GM21529 (cell line): ENCODE measurements around the gene SLC4A2.

Experiments
- ATAC-seq: cut with Tn5 transposase; IDR thresholded peaks from one replicate; pipeline ENCODE4 v1.9.1; 2021; ENCODE audit not compliant: unreplicated experiment

The SLC4A2 gene

GRCh38 chr7:151091431-151091830 is 32.0 kb downstream of the SLC4A2 start:
- ATAC-seq = no peak

DNA sequence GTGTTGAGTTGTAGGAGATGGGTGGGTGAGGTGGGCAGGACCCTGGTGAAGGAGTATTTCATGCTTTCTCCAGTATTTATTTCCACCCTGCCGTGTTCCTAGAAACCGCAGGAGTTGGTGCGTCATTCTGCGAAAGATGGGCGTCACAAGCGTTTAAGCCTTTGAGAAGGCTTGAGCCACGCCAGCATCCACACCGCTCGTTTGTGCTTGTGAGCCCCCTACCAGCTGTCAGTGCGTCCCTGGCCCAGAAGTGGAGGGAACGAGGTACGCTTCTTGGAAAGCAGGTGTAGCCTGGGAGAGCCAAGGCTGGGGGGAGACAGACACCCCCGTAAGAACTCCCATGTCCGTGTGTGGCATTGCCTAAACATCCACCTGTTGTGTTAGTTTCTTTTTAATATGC is 32.6 kb downstream of the SLC4A2 start:
- ATAC-seq = no peak

- ATAC-seq = no peak
Measured at GRCh38 chr7:151093748-151094147, 34.4 kb downstream of the SLC4A2 start.

DNA sequence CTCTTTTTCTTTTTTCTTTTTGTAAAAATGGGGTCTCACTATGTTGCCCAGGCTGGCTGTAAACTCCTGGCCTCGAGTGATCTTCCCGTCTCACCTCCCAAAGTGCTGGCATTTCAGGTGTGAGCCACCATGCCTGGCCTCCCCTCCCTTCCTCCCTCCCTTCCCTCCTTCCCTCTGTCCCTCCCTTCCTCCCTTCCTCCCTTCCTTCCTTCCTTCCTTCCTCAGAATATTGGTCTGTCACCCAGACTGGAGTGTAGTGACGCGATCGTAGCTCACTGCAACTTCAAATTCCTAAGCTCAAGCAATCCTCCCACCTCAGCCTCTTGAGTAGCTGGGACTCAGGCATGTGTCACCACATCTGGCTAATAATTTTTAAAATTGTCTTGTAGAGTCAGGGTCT is 35.3 kb downstream of the SLC4A2 start:
- no peak for ATAC-seq

GRCh38 chr7:151095123-151095797 is 35.9 kb downstream of the SLC4A2 start:
- ATAC-seq = no peak

GRCh38 chr7:151095828-151096475 is 36.6 kb downstream of the SLC4A2 start:
- ATAC-seq = no peak

DNA sequence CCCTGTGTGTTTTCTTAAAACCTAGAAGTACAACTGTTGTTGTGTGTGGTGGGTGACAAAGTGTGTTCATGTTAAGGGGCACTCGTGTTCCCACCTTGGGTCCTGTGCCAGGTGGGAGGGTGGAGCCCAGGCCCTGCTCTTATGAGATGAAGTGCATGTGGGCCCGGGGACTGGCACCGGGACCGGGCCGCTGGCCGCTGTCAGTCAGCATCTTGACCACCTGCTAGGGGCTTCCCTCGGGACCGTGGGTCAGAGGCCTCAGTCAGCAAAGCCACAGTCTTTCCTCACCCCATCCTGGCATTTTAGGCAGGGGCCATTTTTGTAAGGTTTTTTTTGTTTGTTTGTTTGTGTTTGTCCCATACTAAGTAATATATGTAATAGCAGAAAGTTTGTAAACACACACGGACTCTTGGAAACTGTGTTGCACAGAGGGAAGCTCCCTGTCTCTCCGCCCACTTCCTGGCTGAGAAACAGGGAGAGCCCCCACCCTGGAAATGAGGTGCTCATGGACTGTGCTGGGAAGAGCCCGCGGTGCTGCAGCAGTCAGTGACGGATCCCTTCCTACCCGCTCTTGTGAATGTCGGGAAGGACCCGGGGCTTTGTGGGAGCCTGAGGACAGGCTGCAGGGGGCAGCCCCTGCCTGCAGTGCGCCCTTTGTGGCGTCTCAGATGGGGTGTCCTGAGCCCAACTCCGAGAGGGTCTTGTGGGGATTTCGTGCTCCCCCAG is 40.3 kb downstream of the SLC4A2 start:
- no peak for ATAC-seq

GRCh38 chr7:151100921-151101320 is 41.5 kb downstream of the SLC4A2 start:
- ATAC-seq = no peak

GRCh38 chr7:151101621-151102396 is 42.4 kb downstream of the SLC4A2 start:
- ATAC-seq = no peak

- ATAC-seq = no peak
Measured at GRCh38 chr7:151102991-151103390, 43.6 kb downstream of the SLC4A2 start.

GRCh38 chr7:151103973-151104372 is 44.6 kb downstream of the SLC4A2 start:
- no peak for ATAC-seq

DNA sequence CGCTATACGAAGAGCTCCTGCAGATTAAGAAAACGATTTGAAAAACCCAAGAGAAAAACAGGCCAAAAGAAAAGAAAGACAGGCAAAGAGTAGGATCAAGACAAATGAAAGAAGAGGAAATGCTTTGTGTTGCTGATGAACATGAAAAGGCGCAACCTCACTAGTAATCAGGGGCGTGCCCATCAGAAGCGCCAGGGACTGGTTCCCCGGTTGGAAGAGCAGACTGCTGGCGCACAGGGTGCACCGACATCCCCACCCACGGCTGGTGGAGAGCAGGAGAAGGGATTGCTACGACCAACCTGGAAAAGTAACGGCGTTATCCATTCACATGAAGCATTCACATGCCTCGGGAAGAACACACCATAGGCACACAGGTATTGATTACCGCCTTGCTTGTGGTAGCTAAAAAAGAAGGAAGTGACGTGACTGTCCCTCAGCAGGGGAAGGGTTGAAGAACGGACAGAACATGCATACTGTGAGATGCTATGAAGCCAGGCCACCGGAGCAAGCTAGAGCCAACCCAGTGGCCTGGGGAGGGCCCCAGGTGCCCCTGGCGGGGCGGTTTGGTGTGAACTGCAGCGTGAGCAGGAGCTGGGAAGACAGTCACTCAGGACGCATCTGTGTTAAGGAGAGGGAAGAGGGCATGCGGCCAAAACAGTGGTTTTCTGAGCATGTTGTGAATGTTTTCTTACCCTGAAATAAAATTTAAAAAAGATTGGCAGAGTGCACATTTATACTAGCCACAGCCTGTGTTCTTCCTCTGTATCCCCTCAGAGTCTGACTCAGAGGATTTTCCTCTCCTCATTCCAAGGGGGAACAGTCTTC is 45.2 kb downstream of the SLC4A2 start:
- no peak for ATAC-seq

DNA sequence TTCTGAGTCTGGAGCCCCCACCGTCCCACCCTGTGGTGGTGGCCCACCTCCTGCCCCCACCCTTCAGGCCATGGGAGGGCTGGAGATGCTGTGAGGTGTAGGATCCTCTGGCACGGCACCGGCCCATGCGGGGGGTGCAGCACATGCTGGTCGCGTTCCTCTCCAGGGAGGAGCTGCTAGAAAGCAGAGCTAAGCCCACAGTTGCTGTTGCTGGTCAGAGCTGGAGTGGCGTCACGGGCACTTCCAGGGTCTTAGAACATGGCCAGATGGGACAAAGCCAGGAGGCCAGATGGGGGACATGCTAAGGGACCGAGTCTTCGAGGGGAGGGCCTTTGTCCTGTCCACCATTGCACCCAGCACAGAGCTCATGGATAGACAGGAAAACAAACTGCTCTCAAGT is 48.5 kb downstream of the SLC4A2 start:
- ATAC-seq = no peak

- no peak for ATAC-seq
Measured at GRCh38 chr7:151109094-151110048, 50.0 kb downstream of the SLC4A2 start.

DNA sequence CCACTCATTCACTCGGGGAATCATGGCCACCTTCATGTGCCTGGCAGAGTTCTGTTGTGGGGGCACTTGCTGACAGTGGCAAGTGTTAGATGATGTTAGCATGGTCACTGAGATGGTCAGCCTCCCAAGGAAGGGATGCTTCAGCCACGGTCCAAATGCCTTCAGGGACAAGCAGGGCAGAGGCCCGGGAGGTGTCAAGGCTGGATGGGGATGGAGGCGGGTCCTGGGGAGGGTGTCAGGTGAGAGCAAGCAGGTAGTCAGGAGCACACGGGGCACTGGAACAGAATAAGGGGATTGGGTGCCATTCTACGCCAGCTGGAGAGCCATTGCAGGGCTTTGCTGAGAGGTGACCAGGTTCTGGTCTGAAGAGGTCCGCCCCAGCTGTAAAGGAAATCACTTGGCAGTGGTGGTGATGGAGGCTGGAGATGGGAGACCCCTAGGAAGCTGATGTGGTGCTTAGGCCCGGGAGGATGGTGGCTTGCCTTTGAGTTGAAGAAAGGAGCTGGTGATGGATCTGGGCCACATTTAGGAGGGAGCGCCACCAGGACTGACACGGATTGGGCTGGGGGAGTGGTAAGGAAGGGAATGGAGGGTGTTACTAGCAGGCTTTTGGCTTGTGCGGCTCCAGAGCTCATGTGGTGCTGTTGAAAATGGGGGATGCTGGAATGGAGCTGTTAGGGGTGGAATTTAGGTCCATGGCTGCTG is 51.0 kb downstream of the SLC4A2 start:
- no peak for ATAC-seq

DNA sequence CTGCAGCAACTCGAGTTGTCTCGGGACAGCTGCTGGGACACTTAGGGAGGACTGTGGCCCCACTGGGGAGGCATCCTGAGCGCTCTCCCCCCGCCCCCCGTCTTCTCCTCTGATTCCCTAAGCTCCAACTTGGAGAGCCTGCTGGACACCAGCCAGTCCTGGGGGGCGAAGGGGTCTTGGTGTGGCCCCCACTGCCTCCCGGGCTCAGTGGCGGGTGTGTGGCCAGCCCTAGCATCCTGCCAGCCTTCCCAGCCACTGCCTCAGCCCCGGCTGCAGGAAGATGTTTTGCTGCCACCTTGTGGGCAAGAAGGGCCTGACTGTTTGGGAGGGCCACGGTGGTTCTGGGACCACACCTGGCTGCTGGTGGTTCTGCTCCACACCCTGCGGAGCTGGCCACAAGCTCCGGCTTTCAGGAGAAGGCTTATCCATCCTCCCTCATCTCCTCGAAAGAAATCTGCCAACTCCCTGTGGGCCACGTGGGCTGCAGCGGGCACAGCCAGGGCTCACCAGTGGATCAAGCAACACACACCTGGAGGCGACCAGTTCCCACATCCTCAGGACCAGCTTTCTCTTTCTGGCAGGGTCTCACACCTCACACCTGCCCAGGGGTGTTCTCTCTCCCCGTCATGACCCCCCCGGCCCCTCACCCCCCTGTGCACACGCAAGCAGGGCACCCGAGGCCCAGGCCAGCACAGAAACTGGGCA is 51.7 kb downstream of the SLC4A2 start:
- ATAC-seq = peak; percentile 91

DNA sequence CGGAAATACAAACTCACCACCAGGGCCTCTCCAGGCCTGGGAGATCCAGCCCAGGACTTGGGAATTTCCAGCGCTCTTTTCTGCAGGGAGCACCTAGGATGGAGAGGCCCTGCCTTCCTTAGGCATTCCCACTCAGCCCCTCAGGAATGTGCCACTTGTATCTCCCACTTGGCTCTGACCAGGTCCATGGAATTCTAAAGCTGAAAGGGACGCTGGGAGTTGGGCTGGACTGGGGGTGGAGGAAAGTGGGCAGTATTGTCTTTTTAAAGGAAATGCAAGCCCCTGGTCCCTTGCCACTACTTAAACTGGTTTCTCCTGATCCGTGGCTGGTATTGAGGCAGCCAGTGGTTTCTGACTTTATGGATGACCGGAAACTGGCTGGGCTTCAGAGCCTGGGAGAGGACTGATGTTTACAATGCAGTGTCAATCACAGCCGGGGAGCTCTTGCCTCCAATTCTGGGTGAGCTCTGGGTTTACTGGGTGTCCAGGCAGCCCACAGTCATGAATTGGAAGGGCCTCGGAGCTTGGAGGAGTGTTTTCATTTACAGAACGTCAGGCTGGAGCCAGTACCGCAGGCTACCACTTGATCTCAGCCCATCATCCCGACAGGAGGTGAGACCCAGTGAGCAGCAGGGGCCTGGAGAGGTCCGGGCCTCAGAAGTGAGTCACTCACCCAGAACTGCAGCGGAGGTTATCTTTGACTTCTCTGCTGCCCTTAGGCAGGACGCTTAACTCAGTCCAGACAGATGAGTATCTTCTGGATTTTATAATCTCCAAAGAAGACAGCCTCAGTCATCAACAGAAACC is 54.2 kb downstream of the SLC4A2 start:
- no peak for ATAC-seq
